Nucleus accumbens (tissue), 56 donors: ENCODE data around the gene COL13A1.
A peak's percentile ranks its signal among the peaks of the same experiment; 100 is the strongest.

ENCODE experiments used
- DNase-seq, 56 donors: peaks; one replicate each; lab custom pipeline; 2025; lab: John Stamatoyannopoulos, UW

The COL13A1 gene

DNA sequence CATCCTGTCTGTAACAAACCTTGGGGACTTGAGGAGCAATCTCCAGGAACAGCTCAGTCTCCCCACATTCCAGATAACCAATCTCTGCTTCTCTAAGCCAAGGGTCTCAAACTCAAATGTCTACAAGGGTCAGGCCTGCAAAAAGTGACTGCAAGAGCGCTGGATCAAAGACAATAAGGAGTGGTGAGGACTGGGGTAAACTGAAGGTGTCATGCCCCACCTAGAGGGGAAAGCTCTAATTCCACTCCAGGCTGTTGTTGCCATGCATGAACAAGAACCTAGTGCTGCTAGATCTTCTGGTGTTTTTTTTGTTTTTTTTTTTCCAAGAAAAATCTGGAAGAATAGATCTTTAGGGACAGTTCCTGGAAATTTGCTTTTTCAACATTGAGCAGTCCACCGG is 133.1 kb downstream of the COL13A1 start:
- no peak for DNase-seq

DNA sequence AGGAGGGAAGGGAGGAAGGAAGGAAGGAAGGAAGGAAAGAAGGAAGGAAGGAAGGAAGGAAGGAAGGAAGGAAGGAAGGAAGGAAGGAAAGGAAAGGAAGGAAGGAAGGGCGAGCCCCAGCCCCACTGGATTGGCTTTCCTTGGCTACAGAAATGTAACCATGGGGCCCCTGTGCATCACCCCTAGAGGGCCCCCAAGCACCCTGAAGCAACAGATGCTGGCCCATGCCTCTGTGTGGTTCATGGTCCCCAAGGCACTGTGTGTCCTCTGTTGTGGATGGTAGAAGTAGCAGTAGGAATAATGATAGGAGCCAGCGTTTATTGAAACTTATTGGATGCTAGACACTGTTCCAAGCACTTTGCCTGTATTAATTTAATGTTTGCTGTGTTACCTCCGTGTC is 134.4 kb downstream of the COL13A1 start:
- peak in 4 of 56 donors; percentile 4 to 25 (median 14) for DNase-seq

DNA sequence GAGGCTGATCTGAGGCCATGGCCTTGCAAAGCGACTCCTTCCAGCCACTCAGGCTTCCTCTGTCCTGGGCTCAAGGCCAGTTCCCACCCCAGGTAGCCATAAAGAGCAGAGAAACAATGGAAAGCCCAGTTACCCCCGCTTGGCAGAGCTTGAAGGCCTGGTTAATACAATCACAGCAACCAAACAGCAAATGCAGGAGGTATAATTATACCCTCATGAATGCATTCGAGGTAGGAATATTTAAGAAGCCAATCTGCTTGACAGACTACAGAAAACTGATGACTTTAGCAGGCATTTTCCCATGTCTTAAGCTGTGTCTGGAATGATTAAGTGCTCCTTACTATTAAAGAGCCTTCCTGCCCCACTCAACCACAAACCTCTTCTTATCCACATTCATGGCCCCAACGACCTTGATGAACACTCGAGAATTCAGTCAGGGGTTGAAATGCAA is 136.9 kb downstream of the COL13A1 start:
- no peak for DNase-seq

DNA sequence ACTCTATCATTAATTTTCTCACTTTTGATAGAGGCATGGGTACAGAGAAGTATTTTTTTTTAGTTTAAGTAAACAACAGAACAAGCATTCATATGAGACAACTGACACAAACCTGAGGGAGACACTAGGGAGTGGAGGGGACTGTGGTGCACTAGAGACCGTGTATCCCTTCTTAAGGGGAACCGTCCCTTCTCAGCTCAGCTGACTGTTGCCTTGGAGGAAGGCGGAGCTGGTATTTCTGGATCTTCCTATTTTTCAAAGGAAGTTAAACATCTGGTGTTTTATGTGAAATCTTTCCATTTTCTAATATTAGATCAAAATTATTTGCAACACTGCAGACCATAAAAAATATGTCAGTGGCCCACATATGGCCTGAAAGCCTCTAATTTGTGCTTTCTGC is 137.4 kb downstream of the COL13A1 start:
- DNase-seq = no peak

DNA sequence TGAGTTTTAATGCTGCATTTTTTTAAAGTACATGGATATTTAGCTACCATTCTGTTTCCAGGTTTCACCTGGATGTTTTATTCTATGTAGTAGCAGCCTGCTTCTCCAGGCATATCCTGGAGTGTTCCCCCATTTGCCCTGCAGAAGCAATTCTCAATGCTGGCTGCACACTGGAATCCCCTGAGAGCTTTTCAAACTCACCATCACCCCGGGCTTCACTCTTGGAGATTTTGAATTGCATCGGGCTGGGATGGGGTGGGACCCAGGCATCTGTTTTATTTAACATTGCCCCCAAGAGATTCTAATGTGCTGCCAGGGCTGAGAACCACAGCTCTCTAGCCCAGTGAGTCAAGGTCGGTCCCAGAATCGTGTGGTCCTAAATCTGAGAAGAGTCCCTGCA is 137.8 kb downstream of the COL13A1 start:
- DNase-seq = no peak

DNA sequence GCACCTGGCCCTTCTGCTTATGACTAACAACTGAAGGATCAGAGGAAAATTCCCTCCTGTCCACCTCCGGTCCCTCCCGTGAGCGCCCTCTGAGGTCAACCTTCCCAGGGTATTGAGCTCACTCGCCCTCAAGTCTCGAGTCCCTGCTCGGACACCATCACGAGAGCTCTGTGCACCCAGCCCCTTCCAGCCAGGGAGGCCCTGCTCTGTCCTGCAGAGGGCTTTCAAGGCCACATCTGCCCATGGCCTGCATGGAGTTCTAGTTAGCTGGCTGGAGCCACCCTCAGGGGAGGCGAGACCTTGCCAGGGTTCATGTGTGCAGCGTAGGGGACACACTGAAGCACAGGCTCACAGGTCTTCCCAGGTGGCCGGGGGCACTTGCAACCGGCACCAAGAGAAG is 140.0 kb downstream of the COL13A1 start:
- DNase-seq = no peak

DNA sequence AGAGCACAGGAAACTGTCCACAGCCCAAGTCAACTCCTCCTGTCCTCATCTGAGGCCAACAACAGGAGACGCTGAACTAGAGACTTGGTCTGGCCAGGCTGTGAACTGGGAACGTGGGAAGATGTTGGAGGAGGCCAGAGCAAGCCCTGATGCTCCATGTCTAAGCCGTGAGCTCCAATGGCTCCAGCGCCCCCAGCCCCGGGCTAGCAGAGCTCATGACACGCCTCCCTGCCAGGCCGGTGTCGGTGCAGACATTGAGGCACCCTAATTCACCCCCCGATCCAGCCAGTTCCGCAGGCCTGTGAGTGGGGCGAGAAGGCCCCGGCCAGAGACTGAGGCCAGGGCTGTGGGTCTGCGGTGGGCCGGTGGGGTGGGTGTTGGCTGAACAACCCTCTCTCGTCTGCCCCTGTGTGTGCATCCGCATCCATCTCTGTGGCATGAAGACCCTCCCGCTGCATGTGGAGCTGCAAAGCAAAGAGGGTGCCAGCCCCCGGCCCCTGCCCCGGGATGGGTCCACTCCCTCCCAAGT is 141.7 kb downstream of the COL13A1 start:
- no peak for DNase-seq

DNA sequence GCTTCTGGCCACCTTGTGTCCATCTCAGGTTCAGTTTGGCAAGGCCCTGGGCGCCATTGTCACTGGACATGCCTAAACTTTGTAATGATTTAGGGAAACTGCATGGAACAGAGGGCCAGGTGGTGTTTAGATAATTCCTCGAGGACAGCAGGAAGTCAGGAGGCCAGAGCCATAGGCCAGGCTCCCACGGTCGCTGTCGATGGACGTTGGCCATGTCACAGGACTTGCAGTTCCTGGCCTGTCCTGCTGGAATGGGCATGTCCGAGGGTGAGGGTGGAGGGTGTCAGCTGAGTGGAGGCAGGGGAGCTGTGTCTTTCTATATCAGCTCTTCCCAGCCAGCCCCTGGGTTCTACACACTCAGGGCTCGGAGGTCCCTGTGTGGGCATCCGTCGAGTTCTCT is 143.1 kb downstream of the COL13A1 start:
- no peak for DNase-seq

DNA sequence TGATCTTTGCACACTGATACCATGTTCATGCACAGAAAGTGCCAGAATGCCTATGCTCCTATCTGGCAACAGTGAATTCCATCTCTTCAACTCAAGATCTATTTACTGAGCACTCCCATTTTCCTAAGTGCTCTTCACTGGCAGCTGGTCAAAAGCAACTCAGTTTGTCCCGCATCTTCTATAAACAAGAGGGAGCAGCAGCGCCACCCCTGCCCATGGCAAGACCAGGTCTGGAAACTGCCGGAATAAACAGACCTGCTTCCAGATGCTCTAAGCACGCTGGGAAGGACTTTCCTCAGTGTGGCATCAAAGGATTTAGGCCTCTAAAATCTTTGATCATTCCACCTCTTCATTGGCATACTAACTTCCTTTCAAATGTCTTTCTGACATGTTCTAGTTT is 146.6 kb downstream of the COL13A1 start:
- DNase-seq = no peak

DNA sequence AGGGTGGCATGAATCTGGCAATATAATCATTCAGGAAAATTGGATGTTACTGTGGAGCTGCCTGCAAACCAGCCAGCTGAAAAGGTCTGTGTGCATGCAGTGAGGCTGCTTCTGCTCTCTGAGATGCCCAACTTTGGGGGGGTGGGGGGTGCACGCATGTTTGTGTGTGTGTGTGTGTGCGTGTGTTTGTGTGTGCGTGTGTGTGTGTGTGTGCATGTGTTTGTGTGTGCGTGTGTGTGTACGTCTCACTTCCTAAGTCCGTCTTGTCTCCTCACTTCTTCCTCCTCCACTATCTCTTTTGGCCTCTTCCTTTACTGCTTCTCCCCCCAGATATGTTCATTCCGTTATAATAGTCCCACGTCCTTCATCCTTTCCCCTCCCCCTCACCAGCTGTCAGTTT is 148.1 kb downstream of the COL13A1 start:
- DNase-seq = no peak

DNA sequence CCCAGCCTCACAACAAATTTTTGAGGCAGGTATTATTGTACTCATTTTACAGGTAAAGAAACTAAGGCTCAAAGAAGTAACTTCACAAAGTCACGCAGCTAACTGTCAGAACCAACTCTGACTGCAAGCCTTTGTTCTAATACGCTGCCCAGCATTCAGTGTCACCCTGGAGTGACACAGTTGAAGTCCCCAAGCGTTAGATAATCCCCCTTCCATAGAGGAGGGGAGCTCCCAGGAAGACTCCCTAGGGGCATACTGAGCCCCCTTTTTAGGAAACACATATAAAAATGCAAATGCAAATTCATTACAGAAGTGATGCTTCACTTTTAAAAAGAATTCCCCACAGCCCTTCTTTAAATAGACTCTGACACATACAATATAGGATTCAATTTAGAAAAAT is 150.0 kb downstream of the COL13A1 start:
- DNase-seq = no peak

DNA sequence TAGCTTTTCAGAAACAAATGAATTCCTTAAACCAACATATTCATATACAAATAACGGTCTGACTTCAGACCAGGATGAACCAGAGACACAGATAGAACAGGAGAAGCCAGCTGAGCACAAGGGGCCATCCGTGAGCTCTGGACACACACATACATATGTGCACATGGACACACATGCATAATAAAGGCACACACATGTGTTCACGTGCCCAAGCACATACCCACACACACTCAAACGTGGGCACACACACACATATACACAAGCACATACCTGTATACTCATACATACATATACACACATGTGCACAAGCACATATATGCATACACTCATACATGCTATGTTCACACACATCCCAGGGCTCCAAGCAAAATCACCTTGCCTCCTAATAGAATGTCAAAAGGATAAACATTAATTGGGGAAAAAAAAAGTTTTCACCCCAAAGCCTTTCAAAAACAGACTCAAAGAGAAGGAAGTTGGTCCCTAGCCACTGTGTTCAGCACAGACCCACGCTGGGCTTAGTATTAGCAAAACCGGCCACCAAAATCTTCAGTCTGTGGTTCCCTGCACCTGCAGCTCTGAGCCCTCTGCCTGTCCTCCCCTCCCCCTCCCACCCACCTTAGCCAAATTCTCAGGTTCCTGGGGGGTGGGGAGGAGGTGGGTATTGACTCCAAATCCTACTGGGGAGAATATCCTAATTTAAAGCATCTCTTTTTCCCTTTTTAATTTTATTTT is 150.5 kb downstream of the COL13A1 start:
- no peak for DNase-seq

DNA sequence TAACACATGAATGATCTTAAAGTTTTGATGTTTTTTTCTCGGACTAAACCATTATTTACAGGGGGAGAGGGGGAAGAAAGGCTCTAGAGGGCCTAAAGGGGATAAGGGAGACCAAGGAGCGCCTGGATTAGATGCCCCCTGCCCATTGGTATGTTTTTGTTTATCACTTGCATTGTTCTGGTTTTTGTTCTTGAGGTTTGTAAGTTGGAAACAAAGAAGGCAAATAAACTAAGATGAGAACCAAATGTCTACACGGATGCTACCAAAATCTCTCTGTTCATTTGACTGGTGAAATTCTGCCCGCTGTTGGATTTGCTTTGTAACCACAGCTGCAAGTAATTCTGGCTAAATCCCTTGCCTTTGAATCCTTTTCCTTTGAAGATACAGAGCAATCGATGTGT is 151.1 kb downstream of the COL13A1 start:
- DNase-seq = no peak

DNA sequence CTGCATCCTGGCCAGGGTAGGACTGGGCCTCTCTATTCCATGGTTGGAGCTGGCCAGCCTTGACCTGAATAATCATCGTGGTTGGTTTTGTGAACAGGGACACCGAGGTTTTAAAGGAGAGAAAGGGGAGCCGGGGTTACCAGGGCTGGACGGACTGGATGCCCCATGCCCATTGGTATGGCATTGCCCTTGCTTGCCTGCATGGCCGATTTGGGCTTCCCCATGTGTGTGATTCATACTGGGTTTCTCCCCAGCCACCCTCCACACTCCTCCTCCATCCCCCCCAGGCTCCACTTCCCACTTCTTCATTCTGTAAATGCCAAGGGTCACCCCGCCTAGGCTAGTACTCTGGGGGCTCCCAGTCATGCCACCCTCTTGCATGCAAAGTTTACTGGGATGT is 152.1 kb downstream of the COL13A1 start:
- DNase-seq = no peak

DNA sequence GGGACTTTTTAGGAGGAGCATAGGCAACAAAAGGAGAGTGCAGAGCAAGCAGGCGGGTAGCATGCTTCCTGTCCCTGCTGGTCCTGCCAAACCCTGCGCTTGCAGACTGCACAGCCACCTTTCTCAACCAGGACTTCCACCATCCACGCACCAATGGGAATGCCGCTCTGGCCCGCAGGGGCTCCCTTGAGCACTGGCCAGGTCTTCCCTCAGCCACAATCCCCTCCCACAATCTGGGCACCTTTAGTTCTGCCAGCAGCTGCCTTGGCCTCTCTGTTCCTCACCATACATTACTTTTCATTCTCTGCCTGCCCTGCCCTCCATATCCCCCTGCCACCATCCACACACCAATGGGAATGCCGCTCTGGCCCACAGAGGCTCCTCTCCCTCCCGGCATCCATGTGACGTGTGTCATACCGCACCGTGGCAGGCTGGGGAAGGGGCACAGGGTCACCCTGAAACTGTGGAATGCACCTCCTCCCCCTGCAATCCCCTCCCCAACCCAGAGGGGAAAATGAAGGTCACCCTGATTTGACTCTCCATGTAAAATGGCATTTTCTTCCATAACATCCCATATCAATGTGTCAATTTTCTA is 153.6 kb downstream of the COL13A1 start:
- DNase-seq = no peak

DNA sequence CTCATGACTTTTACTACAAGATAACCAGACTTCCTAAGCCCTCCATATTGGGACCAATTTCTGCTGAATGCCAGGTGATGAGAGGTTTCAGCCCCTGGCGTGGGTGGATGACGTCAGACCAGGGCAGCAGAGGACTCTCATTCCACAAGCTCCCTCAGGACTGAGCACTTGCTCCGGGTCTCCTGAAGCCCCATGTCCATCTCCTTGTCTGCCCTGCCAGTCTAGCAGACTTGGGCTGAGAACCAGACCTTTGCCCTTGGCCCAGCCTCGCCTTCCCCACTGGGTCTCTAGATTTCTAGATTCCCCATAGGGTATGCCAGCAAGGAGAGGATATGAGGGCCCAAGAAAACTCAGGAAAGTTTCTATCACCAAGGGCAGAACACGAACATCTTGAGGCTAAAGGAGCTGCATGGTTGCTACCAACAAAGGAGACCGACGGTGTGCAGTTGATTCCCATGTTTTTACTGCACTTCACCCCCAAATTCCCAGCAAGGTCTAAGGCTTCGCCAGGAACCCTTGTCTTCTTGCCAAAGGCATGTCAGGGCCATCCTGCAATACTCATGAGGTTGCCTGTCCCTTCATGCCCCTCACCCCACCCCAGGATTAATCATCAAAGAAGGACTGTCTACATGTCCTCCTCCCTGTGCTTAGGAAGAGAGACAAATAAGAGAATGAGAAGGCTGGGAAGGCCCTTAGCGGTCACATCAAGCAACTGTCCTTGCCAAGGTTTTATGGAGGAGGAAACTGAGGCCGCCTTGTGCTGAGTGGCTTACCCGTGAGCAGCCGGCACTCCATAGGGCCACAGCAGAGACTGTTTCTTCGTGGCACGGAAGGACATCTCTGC is 154.4 kb downstream of the COL13A1 start:
- DNase-seq = no peak

DNA sequence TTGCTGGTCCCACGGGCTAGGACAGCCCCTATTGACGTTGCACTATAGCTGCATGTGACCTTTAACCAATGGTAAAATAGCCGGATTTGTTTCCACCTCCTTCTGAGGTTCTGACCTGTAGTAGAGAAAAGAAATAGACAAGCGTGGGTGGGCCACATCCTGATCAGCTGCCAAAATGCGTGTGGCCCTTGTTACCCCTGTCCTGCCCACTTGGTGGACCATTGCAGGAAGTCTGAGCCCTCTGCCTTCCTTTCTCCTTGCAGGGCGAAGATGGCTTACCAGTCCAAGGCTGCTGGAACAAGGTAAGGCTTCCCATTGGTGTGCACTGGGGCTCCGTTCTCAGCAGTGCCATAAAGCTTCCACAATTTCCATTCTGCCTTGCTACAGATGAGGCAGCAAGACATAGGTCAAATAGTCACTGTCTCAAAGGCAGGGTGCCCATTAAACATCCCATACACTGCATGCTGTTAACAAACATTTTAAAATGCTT is 155.1 kb downstream of the COL13A1 start:
- no peak for DNase-seq

DNA sequence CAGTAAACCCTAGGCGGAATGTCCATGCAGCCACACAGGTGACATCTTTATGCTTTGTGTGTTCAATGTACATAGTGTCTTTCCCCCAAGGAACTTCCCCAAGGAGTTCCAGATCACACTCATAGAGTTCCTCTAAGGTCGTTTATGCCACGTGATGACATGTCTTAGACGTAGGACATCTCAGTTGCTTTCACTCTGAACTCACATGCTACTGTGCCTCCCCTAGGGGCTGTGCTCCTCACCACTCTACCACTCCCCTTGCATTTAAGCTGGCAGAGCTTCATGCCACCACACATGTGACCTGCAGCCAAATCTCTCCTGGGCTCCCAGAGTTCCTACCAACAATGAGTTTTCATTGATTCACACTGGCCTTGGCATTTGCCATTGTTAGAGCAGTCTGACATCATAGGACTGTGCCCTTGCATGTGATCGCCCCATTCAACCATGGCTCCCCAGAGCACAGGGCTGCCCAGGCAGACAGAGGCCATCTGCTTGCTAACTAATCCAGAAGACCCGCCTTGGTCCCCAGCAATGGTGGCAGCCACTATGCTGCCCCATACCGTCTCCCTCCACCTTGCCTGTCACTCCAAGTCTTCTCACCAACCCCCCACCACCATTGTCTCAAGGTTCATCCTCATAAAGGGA is 155.7 kb downstream of the COL13A1 start:
- DNase-seq = peak in 1 of 56 donors; percentile 8

DNA sequence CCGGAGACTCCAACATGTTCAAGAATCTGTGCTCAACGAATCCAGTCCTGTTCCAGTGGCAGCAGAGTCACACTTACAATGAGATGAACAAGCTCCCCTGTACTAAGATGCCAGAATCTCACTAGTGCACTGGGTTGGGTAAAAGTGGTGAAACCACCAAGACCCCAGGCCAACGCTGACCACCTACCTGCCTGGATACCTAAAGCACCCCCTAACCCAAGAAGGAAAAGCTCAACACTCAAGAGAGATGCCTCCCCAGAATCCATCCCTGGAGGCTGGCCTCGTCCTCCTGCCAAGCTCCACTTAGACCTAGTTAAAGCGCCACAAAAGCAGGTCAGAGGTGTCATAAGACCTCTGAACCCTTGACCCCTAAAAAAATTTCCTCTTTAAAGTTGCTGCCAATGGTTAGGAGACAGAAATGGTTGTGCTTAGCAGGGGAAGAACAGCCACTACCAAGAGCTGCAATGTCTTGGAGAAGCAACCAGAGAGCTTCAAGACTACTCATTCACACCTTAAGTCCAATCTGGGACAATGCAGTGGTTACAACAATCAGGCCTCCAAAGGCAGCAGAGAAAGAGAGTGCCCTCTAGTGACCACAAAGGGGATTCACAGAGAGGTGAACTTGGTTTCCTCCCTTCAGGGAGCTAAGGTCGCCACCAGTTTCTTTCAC is 156.3 kb downstream of the COL13A1 start:
- DNase-seq = no peak

DNA sequence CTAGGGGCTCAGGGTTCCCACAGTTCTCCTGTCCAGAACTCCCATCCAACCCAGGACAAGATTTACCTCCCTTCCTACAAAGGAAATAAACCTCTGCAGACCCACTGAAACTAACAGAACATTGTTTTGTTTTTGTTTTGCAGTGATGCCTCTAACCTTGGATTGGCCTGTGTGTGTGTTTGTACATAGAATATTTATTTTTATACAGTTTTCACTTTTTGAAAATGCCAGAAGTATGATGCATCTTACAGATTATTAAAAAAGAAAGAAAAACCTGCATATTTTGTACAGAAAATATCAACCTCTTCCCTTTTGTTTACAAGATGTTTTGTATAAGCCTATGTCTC is 156.8 kb downstream of the COL13A1 start:
- no peak for DNase-seq
